HepG2 (cell line): Measurements from ENCODE around the gene ANKRD40. TPM values are rescaled to one million over a fixed set of nuclear protein-coding genes. Genes with fewer than 3 reads are reported as not detected.
A peak's percentile ranks its signal among the peaks of the same experiment; 100 is the strongest.

Experiments used
- BORCS8-MEF2B ChIP-seq: sonication (generic); formaldehyde crosslinking; IDR thresholded peaks from 2 replicates; pipeline ENCODE4 v1.8.0; 2022; ENCODE audit warnings: mild to moderate bottlenecking, missing genetic modification reagents
- CENPX ChIP-seq: sonication (generic); formaldehyde crosslinking; IDR thresholded peaks from 2 replicates; pipeline ENCODE4 v1.9.0; 2021; ENCODE audit warnings: mild to moderate bottlenecking, missing genetic modification reagents, moderate library complexity
- CERS6 ChIP-seq: sonication (generic); formaldehyde crosslinking; IDR thresholded peaks from 2 replicates; pipeline ENCODE4 v1.5.0; 2020; ENCODE audit warnings: missing genetic modification reagents
- DBP ChIP-seq: sonication (generic); formaldehyde crosslinking; IDR thresholded peaks from 2 replicates; pipeline ENCODE4 v1.4.0; 2020; ENCODE audit warnings: missing genetic modification reagents; ENCODE audit errors: not compliant biosample characterization
- EEA1 ChIP-seq: sonication (generic); formaldehyde crosslinking; IDR thresholded peaks from 2 replicates; pipeline ENCODE4 v1.5.1; 2020; ENCODE audit warnings: mild to moderate bottlenecking, missing genetic modification reagents, borderline replicate concordance
- FUBP1 ChIP-seq: sonication (generic); formaldehyde crosslinking; IDR thresholded peaks from 2 replicates; pipeline ENCODE4 v1.5.1; 2020; ENCODE audit warnings: missing genetic modification reagents, mild to moderate bottlenecking, borderline replicate concordance
- GATAD1 ChIP-seq: IDR thresholded peaks from 2 replicates; pipeline ENCODE4 v1.6.1; 2016; ENCODE audit warnings: missing genetic modification reagents, missing compliant biosample characterization
- HMG20B ChIP-seq: conservative IDR thresholded peaks from 2 replicates; pipeline ENCODE4 v1.6.1; 2016; ENCODE audit warnings: missing genetic modification reagents, missing compliant biosample characterization
- JUNB ChIP-seq: sonication (generic); formaldehyde crosslinking; IDR thresholded peaks from 2 replicates; pipeline ENCODE4 v1.8.0; 2022; ENCODE audit warnings: missing genetic modification reagents, mild to moderate bottlenecking, borderline replicate concordance
- LBX2 ChIP-seq: sonication (generic); formaldehyde crosslinking; IDR thresholded peaks from 2 replicates; pipeline ENCODE4 v1.5.0; 2020; ENCODE audit warnings: missing genetic modification reagents, mild to moderate bottlenecking, borderline replicate concordance
- MYC ChIP-seq: sonication (generic); formaldehyde crosslinking; IDR thresholded peaks from 2 replicates; pipeline ENCODE4 v1.9.0; 2021; ENCODE audit warnings: missing genetic modification reagents, borderline replicate concordance
- NBN ChIP-seq: fragments of 450-650 bp; conservative IDR thresholded peaks from 2 replicates; pipeline ENCODE4 v1.6.1; 2017
- NFE2 ChIP-seq: sonication (generic); formaldehyde crosslinking; IDR thresholded peaks from 2 replicates; pipeline ENCODE4 v1.4.0; 2020; ENCODE audit warnings: missing genetic modification reagents
- RXRB ChIP-seq: IDR thresholded peaks from 2 replicates; pipeline ENCODE4 v1.6.1; 2016; ENCODE audit warnings: borderline replicate concordance, missing genetic modification reagents, missing compliant biosample characterization
- TSC22D2 ChIP-seq: sonication (generic); formaldehyde crosslinking; IDR thresholded peaks from 2 replicates; pipeline ENCODE4 v1.5.1; 2020; ENCODE audit warnings: missing genetic modification reagents, mild to moderate bottlenecking, borderline replicate concordance
- ZFP36L2 ChIP-seq: sonication (generic); formaldehyde crosslinking; IDR thresholded peaks from 2 replicates; pipeline ENCODE4 v1.4.0; 2020; ENCODE audit warnings: missing genetic modification reagents
- ZNF143 ChIP-seq: sonication (generic); formaldehyde crosslinking; IDR thresholded peaks from 2 replicates; pipeline ENCODE4 v1.4.0; 2020; ENCODE audit warnings: missing genetic modification reagents
- ZNF703 ChIP-seq: sonication (generic); formaldehyde crosslinking; IDR thresholded peaks from 2 replicates; pipeline ENCODE4 v1.5.1; 2020; ENCODE audit warnings: missing genetic modification reagents, mild to moderate bottlenecking, moderate library complexity, borderline replicate concordance
- ZNF737 ChIP-seq: sonication (generic); formaldehyde crosslinking; IDR thresholded peaks from 2 replicates; pipeline ENCODE4 v1.5.0; 2020; ENCODE audit warnings: missing genetic modification reagents, mild to moderate bottlenecking, borderline replicate concordance
- polyA plus RNA-seq, 8 experiments: library from polyadenylated mRNA; depleted of rRNA in 3 of 8; stranded (reverse) in 7 of 8; unstranded in 1 of 8; fragments of >200 nt; fragmentation: Illumina TruSeq in 4 of 8; extraction: Trizol in 4 of 8; gene quantifications; 2 replicates each; pipeline versions ENCODE4 v1.2.1 to v1.2.3, GENCODE V29; 2011 to 2016; ENCODE audit warnings: low read depth in 4 of 8, missing spikeins in 1 of 8, mixed read lengths in 1 of 8; ENCODE audit not compliant: insufficient read depth in 1 of 8
- total RNA-seq, 5 experiments: library from RNA; depleted of rRNA; stranded (reverse); fragments of >200 nt; fragmentation: Illumina TruSeq; extraction: Trizol; gene quantifications; 2 replicates each; pipeline ENCODE4 v1.2.3, GENCODE V29; 2016; ENCODE audit warnings: low read depth in 1 of 5
- TF ChIP-seq, protein P1 (sequence below), 2 experiments: IDR thresholded peaks; 2 replicates each; pipeline ENCODE4 v1.6.1; 2011 to 2012; ENCODE audit warnings: low read length in 2 of 2, borderline replicate concordance in 1 of 2, low read depth in 1 of 2, mild to moderate bottlenecking in 1 of 2, moderate library complexity in 1 of 2

ANKRD40 gene
- total and polyA plus RNA-seq, 2 of the 13 experiments (the other 11 are each of a cell fraction or from before 2014, with no cell fraction given), result 35.0 to 46.4 TPM

DNA sequence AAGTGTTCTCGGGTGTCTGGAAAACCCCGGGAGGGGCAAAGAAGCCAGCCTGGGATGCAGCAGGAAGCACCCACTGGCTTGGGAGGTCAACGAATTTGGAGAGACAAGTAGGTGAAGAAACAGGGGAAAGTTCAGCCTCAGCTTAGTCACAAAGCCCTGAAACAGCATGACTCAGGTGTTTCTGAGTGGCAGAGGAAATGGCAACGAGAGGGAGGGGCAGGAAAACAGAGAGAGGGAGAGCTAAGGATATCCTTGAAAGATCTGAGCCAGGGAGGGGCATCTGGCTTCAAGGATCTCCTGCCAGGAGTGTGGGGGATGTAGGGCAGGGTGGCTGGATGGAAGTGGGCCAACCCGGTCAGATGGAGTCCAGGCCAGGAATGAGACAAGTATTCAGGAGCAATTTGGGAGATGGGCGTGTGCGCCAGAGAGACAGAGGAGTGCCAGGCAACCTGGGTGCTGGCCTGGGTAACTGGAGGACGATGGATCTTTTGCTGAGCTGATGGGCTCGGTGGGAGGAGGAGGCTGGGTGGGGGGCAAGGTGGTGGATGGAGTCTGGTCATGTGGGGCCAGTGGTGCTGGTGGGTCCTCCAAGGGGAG lies 45.8 kb downstream of the ANKRD40 start (continued):
- TF ChIP-seq, protein P1, sequence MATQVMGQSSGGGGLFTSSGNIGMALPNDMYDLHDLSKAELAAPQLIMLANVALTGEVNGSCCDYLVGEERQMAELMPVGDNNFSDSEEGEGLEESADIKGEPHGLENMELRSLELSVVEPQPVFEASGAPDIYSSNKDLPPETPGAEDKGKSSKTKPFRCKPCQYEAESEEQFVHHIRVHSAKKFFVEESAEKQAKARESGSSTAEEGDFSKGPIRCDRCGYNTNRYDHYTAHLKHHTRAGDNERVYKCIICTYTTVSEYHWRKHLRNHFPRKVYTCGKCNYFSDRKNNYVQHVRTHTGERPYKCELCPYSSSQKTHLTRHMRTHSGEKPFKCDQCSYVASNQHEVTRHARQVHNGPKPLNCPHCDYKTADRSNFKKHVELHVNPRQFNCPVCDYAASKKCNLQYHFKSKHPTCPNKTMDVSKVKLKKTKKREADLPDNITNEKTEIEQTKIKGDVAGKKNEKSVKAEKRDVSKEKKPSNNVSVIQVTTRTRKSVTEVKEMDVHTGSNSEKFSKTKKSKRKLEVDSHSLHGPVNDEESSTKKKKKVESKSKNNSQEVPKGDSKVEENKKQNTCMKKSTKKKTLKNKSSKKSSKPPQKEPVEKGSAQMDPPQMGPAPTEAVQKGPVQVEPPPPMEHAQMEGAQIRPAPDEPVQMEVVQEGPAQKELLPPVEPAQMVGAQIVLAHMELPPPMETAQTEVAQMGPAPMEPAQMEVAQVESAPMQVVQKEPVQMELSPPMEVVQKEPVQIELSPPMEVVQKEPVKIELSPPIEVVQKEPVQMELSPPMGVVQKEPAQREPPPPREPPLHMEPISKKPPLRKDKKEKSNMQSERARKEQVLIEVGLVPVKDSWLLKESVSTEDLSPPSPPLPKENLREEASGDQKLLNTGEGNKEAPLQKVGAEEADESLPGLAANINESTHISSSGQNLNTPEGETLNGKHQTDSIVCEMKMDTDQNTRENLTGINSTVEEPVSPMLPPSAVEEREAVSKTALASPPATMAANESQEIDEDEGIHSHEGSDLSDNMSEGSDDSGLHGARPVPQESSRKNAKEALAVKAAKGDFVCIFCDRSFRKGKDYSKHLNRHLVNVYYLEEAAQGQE (IDR thresholded peaks at IDR 0.05; ENCODE audit: borderline replicate concordance in 1 of 2, low read depth in 1 of 2, low read length in 2 of 2), result no peak
- 0 out of 2 replicates have a peak, but pooled peaks have one; percentile 22 for TF ChIP-seq HMG20B (CRISPR knock-in tag)
- TF ChIP-seq ZNF737 (CRISPR knock-in tag), result no peak
- TF ChIP-seq TSC22D2 (CRISPR knock-in tag), result no peak
- TF ChIP-seq LBX2 (CRISPR knock-in tag), result no peak
- peak; percentile 69; the same call in 1 of the 2 replicates for TF ChIP-seq BORCS8-MEF2B
- TF ChIP-seq MYC (CRISPR knock-in tag), result peak; percentile 20; the same call in 1 of the 2 replicates
- no peak for TF ChIP-seq GATAD1
- TF ChIP-seq DBP, result no peak
- TF ChIP-seq EEA1 (CRISPR knock-in tag), result 0 out of 2 replicates have a peak, but pooled peaks have one; percentile 70
- TF ChIP-seq CERS6, result no peak
- TF ChIP-seq NFE2 (CRISPR knock-in tag), result peak; percentile 99
- TF ChIP-seq JUNB, result no peak
- TF ChIP-seq NBN, result no peak
- TF ChIP-seq RXRB (CRISPR knock-in tag), result peak; percentile 99
- TF ChIP-seq CENPX (CRISPR knock-in tag), result no peak
- TF ChIP-seq ZNF703 (CRISPR knock-in tag), result no peak
- TF ChIP-seq ZFP36L2 (CRISPR knock-in tag), result no peak
- no peak for TF ChIP-seq ZNF143 (CRISPR knock-in tag)
- TF ChIP-seq FUBP1 (CRISPR knock-in tag), result no peak
